ENCODE data around the gene SYCE3. TPM values are rescaled to one million over a fixed set of nuclear protein-coding genes. Genes with fewer than 3 reads are reported as not detected.

SYCE3 gene
- polyA plus RNA-seq, 1 of the 3 experiments (the other 2 are of a cell fraction): 3.6 TPM

DNA sequence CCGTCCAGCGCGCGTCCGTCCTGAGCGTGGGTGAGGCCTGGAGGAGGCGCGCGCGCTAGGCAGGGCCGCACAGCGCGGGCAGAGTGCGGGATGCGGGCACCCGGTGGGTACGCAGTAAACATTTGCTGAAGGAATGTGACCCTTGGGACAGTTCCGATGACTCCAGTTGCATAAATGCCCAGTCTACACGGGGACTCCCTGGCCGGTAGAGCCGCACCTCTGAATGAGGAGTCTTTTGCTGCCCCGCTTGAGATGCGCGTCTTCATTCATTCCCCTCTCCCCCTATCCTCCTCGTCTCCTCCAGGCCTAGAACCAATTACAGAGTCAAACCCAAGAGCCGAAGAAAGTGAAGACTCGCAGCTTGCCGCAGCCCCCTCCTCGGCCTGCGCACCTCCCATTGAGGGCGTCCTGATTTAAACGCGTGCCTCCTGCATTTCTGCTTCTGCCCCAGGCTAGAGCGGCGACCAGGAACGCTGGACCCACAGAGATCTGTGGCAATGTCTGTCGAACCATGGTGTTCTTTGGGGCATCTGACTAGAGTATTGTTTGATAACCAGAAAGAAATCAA, 20.7 kb upstream of the SYCE3 start:
- H3K36me3 ChIP-seq (replicated peaks in 1 of 2; ENCODE audit: control insufficient read depth in 1 of 2, insufficient read depth in 2 of 2, low read length in 1 of 2): peaks cover 0 to 20% of the 10 kb centered on the region in 2 experiments
- WGBS (ENCODE audit: low lambda C conversion rate): 4% methylated on average over 23 of the region's 37 CpGs
- H3K4me3 ChIP-seq (ENCODE audit: low read depth in 2 of 2, low read length in 1 of 2): peak overlapping the region; percentile 89 to 94
- peak overlapping the region in 1 of 2 experiments; percentile 67; a peak in 3 of 4 replicates for H3K27ac ChIP-seq (ENCODE audit: low read depth in 2 of 2, low read length in 1 of 2)
- peaks cover 0 to 14% of the 10 kb centered on the region in 2 experiments; a peak in 1 of 4 replicates for H3K4me1 ChIP-seq (ENCODE audit: control insufficient read depth in 1 of 2, insufficient read depth in 2 of 2, low read depth in 1 of 2, low read length in 1 of 2)
- H3K4me2 ChIP-seq: peak overlapping the region; percentile 90
- no peaks in the 10 kb centered on the region for H3K27me3 ChIP-seq (ENCODE audit: insufficient read depth)
- no peaks in the 10 kb centered on the region for H4K20me1 ChIP-seq (ENCODE audit: insufficient read depth)
- ChIA-PET POLR2A (interaction anchor here (0.7 to 2.3 kb wide), 2 partner anchors 37 to 58 kb away, joined by 4 to 10 read pairs; partner anchors contain the start of gene SCO2), CTCF (interaction anchor here (2.0 to 2.6 kb wide), 2 partner anchors 37 to 58 kb away, joined by 6 to 9 read pairs; partner anchors contain the start of gene SCO2)
- no peak for TF ChIP-seq TAF1 (IDR thresholded peaks at IDR 0.05; ENCODE audit: borderline replicate concordance, low read depth, low read length)
- no peak for TF ChIP-seq NFIC (IDR thresholded peaks at IDR 0.05; ENCODE audit: borderline replicate concordance)
- TF ChIP-seq, protein P1, sequence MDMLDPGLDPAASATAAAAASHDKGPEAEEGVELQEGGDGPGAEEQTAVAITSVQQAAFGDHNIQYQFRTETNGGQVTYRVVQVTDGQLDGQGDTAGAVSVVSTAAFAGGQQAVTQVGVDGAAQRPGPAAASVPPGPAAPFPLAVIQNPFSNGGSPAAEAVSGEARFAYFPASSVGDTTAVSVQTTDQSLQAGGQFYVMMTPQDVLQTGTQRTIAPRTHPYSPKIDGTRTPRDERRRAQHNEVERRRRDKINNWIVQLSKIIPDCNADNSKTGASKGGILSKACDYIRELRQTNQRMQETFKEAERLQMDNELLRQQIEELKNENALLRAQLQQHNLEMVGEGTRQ (IDR thresholded peaks at IDR 0.05; ENCODE audit: borderline replicate concordance, low read depth, low read length): no peak
- TF ChIP-seq RXRA (IDR thresholded peaks at IDR 0.05; ENCODE audit: borderline replicate concordance, low read depth): no peak
- TF ChIP-seq TCF12 (IDR thresholded peaks at IDR 0.05): no peak
- TF ChIP-seq GABPA (IDR thresholded peaks at IDR 0.05; ENCODE audit: low read depth): no peak
- TF ChIP-seq NRF1 (IDR thresholded peaks at IDR 0.05; ENCODE audit: low read depth, low read length): no peak
- TF ChIP-seq, protein P2, sequence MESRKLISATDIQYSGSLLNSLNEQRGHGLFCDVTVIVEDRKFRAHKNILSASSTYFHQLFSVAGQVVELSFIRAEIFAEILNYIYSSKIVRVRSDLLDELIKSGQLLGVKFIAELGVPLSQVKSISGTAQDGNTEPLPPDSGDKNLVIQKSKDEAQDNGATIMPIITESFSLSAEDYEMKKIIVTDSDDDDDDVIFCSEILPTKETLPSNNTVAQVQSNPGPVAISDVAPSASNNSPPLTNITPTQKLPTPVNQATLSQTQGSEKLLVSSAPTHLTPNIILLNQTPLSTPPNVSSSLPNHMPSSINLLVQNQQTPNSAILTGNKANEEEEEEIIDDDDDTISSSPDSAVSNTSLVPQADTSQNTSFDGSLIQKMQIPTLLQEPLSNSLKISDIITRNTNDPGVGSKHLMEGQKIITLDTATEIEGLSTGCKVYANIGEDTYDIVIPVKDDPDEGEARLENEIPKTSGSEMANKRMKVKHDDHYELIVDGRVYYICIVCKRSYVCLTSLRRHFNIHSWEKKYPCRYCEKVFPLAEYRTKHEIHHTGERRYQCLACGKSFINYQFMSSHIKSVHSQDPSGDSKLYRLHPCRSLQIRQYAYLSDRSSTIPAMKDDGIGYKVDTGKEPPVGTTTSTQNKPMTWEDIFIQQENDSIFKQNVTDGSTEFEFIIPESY (IDR thresholded peaks at IDR 0.05; ENCODE audit: borderline replicate concordance, low read depth): no peak
- TF ChIP-seq ELF1 (IDR thresholded peaks at IDR 0.05): no peak
- H3K9me3 ChIP-seq: no peaks in the 10 kb centered on the region
- DNase-seq: no peak
- no peaks in the 10 kb centered on the region for H3F3A ChIP-seq (replicated peaks; ENCODE audit: insufficient read depth)
- H2AFZ ChIP-seq (ENCODE audit: low read depth): peak overlapping the region; percentile 66; the same call in 1 of the 2 replicates
- peak overlapping the region; percentile 96 for H3K9ac ChIP-seq
- H3K79me2 ChIP-seq (ENCODE audit: insufficient read depth): peaks cover 24% of the 10 kb centered on the region; the same call in 1 of the 2 replicates
- H3K9me2 ChIP-seq: no peaks in the 10 kb centered on the region

DNA sequence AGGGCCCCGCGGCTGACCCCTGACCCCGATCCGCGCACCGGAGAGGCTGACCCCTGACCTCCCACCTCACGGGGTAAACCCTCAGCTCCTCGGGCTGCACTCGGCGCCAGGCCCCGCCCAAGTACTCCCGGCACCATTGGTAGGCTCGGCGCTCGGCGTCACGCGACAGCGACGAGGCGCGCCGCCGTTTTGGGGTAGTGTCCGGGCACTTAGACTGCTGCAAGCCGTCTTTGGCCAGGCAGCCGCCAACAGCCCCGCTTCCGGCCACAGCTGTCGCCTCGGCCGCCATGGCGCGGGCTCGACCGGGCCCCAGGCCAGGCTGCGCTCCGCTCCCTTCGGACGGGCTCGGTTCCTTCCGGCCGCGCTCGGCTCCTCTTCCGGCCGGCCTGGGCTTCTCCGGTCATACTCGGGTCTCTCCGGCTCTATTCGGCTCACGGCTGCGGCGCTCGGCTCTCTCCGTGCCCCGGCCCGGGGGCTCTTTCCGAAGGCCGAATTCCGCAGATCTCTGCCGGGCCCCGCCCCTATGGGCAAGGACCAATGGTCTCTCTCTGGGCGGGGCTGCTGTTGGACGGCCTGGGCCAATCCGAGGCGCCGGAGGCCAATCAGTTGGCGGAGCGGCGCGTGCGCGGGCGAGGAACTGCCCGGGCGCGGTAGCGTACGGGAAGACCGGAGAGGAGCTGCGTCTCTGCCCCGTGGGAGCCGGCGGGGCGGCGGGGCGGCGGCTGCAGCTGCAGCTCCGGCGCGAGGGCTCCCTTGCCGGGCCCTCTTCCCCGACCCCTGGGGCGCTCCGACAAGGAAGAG, 20.0 kb upstream of the SYCE3 start, which contains the start of gene CHKB:
Gene CHKB (minus strand): TSS at position 357 of the 801 bp plus-strand sequence. CDS start 68 bp downstream, at position 289.
- ChIA-PET CTCF (interaction anchor here (1.0 to 9.0 kb wide), 5 partner anchors 10 to 57 kb away, joined by 3 to 73 read pairs (median 6); partner anchors contain the start of genes SCO2 and SYCE3), POLR2A (interaction anchor here (0.5 to 2.3 kb wide), 6 partner anchors 11 to 109 kb away, joined by 3 to 10 read pairs (median 4); partner anchors contain the start of gene SCO2)
- peak within 1 kb of the TSS; percentile 96 for H3K9ac ChIP-seq
- 0% methylated on average over 10 of the region's 96 CpGs for WGBS (ENCODE audit: low lambda C conversion rate)
- peaks cover 0 to 22% of the 10 kb centered on the region in 2 experiments for H3K36me3 ChIP-seq (replicated peaks in 1 of 2; ENCODE audit: control insufficient read depth in 1 of 2, insufficient read depth in 2 of 2, low read length in 1 of 2)
- peak within 1 kb of the TSS; percentile 90 for H3K4me2 ChIP-seq
- peak; percentile 99 for DNase-seq
- peaks cover 24% of the 10 kb centered on the region; the same call in 1 of the 2 replicates for H3K79me2 ChIP-seq (ENCODE audit: insufficient read depth)
- no peaks in the 10 kb centered on the region for H3K9me2 ChIP-seq
- no peaks in the 10 kb centered on the region for H3K27me3 ChIP-seq (ENCODE audit: insufficient read depth)
- H4K20me1 ChIP-seq (ENCODE audit: insufficient read depth): no peaks in the 10 kb centered on the region
- H3K9me3 ChIP-seq: no peaks in the 10 kb centered on the region
- peak within 1 kb of the TSS; percentile 83 to 96; a peak in 3 of 4 replicates for H3K27ac ChIP-seq (ENCODE audit: low read depth in 2 of 2, low read length in 1 of 2)
- no peaks in the 10 kb centered on the region for H3F3A ChIP-seq (replicated peaks; ENCODE audit: insufficient read depth)
- H3K4me3 ChIP-seq (ENCODE audit: low read depth in 2 of 2, low read length in 1 of 2): peak within 1 kb of the TSS; percentile 89 to 94
- peak within 1 kb of the TSS; percentile 84; the same call in 1 of the 2 replicates for H2AFZ ChIP-seq (ENCODE audit: low read depth)
- H3K4me1 ChIP-seq (ENCODE audit: control insufficient read depth in 1 of 2, insufficient read depth in 2 of 2, low read depth in 1 of 2, low read length in 1 of 2): peaks cover 0 to 14% of the 10 kb centered on the region in 2 experiments; a peak in 1 of 4 replicates
- TF ChIP-seq RAD21 (IDR thresholded peaks at IDR 0.05; ENCODE audit: low read length) (no peak), FOSL2 (IDR thresholded peaks at IDR 0.05; ENCODE audit: borderline replicate concordance, low read depth) (no peak), RCOR1 (IDR thresholded peaks at IDR 0.05; ENCODE audit: low read length) (no peak), GATA2 (CRISPR knock-in tag; IDR thresholded peaks at IDR 0.05) (no peak)
- TF ChIP-seq, protein P3, sequence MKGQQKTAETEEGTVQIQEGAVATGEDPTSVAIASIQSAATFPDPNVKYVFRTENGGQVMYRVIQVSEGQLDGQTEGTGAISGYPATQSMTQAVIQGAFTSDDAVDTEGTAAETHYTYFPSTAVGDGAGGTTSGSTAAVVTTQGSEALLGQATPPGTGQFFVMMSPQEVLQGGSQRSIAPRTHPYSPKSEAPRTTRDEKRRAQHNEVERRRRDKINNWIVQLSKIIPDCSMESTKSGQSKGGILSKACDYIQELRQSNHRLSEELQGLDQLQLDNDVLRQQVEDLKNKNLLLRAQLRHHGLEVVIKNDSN (IDR thresholded peaks at IDR 0.05; ENCODE audit: borderline replicate concordance, low read depth): no peak
- TF ChIP-seq, protein P4, sequence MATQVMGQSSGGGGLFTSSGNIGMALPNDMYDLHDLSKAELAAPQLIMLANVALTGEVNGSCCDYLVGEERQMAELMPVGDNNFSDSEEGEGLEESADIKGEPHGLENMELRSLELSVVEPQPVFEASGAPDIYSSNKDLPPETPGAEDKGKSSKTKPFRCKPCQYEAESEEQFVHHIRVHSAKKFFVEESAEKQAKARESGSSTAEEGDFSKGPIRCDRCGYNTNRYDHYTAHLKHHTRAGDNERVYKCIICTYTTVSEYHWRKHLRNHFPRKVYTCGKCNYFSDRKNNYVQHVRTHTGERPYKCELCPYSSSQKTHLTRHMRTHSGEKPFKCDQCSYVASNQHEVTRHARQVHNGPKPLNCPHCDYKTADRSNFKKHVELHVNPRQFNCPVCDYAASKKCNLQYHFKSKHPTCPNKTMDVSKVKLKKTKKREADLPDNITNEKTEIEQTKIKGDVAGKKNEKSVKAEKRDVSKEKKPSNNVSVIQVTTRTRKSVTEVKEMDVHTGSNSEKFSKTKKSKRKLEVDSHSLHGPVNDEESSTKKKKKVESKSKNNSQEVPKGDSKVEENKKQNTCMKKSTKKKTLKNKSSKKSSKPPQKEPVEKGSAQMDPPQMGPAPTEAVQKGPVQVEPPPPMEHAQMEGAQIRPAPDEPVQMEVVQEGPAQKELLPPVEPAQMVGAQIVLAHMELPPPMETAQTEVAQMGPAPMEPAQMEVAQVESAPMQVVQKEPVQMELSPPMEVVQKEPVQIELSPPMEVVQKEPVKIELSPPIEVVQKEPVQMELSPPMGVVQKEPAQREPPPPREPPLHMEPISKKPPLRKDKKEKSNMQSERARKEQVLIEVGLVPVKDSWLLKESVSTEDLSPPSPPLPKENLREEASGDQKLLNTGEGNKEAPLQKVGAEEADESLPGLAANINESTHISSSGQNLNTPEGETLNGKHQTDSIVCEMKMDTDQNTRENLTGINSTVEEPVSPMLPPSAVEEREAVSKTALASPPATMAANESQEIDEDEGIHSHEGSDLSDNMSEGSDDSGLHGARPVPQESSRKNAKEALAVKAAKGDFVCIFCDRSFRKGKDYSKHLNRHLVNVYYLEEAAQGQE (IDR thresholded peaks at IDR 0.05; ENCODE audit: low read depth, low read length): no peak
- TF ChIP-seq, protein P5, sequence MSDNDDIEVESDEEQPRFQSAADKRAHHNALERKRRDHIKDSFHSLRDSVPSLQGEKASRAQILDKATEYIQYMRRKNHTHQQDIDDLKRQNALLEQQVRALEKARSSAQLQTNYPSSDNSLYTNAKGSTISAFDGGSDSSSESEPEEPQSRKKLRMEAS (IDR thresholded peaks at IDR 0.05; ENCODE audit: low read depth): no peak; the same call in 1 of the 2 replicates
